Stimulated activated naive CD4-positive, alpha-beta T cell treated with Interleukin-2 at 50 U/mL for 16 hours (primary cell): ENCODE results near the gene FAM81A.
"Not testable (repeated sequence)": the region's sequence is repeated elsewhere in the genome, so short reads cannot be mapped to it uniquely, and the experiment has no call there.

ENCODE experiments used
- DNase-seq: peaks from one replicate; lab custom pipeline; 2025; lab: John Stamatoyannopoulos, UW

The FAM81A gene

GRCh38 chr15:59437817-59438624, at the start of gene FAM81A:
TSS of gene FAM81A (plus strand) at chr15:59438186. CDS start at chr15:59458627, 20,441 bp downstream.
- no peak for DNase-seq

GRCh38 chr15:59388670-59389069, 49.3 kb upstream of the FAM81A start:
- DNase-seq, result no peak

GRCh38 chr15:59392299-59392698, 45.7 kb upstream of the FAM81A start:
- DNase-seq, result no peak

GRCh38 chr15:59394166-59394661, 43.8 kb upstream of the FAM81A start:
- no peak for DNase-seq

DNA sequence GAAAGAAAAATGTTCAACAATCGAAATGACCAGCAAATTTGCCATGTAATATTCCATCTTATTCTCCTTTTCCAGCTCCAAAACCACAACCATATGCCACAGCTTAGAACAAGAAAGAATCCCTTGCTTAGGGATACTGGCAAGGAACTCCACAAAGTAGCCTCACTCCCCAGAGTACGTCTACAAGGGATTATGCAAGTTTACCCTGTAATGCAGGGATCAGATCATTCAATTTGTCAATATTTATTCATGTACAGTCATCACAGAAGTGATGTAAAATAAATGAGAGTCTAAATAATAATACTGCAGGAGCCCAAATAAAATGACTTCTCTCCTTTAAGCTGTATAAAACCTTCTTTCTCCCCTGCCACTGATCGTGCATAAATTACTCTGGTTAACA, 41.8 kb upstream of the FAM81A start:
- no peak for DNase-seq

DNA sequence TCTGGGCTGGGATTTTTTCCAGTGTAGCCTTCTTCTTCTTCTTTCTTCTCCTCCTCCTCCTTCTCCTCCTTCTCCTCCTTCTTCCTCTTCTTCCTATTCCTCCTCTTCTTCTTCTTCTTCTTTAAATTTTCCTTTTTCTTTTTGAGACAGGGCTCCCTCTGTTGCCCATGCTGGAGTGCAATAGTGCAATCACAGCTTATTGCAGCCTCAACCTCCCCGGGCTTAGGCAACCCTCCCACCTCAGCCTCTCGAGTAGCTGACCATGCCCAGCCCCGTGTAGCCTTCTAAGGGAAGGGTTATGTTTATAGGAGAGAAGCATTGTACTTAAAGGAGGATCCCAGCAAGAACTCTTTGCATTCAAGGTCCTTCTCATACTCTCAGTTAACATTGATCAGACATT, 41.3 kb upstream of the FAM81A start:
- DNase-seq, result no peak

- DNase-seq, result no peak
Observed at GRCh38 chr15:59398220-59398619, 39.8 kb upstream of the FAM81A start.

DNA sequence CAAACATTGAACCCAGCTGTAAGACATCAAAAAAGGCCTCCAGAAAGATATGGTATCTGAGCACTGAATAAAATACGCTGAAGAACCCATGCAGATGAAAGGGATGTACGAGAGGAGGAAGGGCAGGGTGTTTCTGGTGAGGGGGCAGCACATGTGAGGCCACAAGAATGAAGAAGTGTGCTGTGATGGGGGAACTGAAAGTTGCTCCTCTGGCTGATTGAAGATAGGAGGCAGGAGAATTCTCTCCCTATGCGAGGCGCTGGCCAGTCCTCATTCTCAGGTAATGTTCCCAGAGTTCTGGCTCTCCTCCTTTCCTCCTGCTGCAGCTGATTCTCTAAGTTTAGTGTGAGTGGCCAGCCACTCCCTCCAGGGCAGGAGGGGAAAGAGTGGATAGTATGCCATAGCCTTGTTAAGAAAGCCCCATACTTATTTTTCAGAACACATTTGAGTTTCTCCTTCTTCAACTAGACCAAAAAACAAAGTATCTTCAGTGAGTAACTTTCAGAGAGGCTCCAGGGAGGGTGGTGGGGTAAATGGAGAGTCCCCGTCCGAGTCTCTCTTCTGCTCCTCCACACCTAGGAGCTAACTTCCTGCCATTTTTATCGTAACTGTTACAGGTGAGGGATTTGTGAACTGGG, 38.4 kb upstream of the FAM81A start:
- no peak for DNase-seq

- DNase-seq, result no peak
Observed at GRCh38 chr15:59400103-59400813, 37.7 kb upstream of the FAM81A start.

- not testable (repeated sequence) for DNase-seq
Observed at GRCh38 chr15:59401051-59401823, 36.7 kb upstream of the FAM81A start.

DNA sequence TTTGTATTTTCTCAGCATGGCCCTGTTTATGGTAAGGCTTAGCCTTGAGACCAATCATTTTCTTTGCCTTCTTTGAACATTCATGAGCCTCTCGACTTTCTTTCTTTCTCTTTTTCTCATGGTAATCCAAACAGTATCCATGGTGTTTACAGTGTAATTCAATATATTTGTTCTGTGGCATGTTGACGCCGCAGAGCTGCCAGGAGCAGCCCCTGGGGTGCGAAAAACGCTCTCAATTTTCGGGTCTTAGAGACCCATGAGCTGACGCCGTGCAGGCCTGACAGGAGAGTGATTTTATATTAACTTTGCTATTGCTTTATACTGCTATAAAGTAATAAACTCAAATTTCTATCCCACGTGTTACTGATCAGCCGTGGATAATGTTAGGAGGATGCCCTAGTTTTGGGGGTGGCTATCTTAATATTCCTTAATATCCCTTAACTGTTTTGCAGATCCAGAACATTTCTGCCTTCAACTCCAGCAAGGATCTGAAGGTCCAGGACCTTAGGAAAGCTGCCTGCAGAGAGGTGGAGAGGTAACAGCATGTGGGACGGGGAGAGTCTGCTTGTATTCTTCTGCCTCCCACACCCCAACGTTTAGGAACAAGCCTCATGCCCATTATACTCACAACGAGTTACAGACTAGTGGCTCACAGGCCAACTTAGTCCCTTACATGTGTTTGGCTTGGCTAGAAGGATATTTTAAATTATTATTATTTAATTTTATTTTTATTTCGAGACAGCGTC, 36.0 kb upstream of the FAM81A start:
- no peak for DNase-seq

DNA sequence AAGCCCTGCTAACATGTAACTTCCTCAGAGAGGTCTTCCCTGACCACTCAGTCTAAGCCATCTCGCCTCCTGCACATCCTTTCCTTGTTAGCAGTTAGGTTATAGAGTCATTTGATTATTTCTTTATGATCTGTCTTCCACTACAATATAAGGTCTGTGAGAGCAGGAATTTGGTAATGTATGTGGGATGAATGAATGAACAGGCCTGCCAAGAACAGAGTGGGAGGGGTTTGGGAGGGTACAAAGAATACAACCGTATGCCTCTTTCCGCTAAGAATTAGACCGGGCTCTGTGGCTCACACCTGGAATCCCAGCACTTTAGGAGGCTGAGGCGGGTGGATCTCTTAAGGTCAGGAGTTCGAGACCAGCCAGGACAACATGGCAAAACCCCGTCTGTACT, 32.9 kb upstream of the FAM81A start:
- DNase-seq, result no peak

GRCh38 chr15:59406446-59406845, 31.5 kb upstream of the FAM81A start:
- DNase-seq, result no peak

- no peak for DNase-seq
Observed at GRCh38 chr15:59407946-59408345, 30.0 kb upstream of the FAM81A start.

GRCh38 chr15:59410391-59410896, 27.5 kb upstream of the FAM81A start:
- no peak for DNase-seq

DNA sequence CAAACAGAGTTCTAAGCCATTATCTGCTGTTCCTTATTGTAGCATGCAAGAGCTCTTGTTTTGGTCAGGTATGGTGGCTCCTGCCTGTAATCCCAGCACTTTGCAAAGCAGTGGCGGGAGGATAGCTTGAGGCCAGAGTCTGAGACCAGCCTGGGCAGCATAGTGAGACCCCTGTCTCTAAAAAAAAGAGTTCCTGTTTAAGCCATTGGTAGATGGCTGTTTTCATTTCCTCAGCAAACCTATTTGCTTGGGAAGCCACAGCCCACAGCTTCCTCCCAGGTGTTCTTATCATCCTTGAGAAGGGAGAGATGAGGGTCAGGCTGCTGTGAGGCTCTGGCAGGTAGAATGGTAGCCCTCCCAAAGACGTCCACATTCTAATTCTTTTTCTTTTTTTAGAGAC, 24.4 kb upstream of the FAM81A start:
- no peak for DNase-seq

DNA sequence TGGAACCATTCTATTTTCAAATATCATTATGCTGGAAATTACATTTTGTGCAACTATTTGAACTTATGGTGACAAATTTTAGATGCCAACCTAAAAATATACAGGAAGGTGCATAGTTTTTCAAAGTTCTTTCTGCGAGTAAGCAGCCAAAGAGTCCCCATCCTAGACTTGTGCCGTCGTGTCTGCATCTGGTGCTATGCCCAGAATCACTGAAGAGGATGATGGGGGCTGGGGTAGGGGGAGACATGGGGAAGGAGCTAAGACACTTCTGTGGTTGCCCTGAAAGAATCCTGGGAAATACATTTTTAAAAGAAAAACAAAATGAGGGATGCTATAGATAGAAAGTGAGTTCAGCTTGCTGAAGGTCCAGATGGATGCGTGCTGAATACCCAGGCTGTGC, 21.2 kb upstream of the FAM81A start:
- no peak for DNase-seq

DNA sequence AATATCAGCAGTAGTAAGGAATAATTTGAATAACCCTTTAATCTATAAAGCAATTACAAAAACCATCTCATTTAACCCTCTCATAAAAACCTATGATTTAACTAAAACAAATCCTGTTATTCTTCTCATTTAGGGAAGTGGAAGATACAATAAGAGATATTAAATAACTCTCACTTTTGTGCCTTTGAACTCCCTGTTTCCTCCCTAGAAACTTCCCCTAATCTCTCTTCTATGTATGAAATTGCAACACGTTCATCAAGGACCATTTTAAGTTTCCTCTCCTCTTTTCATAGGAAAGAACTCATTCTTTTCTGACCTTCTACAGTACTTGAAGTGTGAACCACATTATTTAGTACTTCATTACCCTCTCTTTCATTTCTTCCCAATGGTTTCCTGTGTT, 18.8 kb upstream of the FAM81A start:
- no peak for DNase-seq

GRCh38 chr15:59420108-59420507, 17.9 kb upstream of the FAM81A start:
- DNase-seq, result no peak

DNA sequence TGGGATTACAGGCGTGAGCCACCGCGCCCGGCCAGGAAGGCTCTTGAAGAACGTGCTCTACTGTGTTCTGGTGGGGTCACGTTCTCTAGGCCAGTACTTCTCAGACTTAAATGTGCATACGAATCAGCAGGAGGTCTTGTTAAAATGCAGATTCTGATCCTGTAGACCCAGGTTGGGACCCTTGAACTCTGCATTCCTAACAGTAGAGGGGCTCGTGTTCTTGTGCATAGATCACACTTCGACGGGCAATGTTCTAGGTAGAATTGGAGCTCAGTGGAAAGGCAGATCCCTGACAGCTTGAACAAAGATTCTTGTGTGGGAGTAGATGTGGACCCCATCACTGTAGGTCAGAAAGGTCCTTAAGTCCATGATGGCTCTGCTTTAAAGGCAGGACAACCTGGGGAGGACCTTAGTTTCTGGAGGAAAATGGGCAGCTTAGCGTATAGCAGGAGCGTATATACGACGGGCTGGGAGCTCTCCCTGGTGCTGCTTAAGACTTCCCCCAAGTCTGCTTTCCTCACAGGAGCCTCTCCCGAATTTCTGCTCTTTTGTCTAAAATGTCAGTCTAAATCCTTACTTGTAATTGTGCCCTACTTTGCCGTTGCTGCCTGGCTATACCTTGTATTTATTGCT, 16.9 kb upstream of the FAM81A start:
- DNase-seq, result no peak

- DNase-seq, result no peak
Observed at GRCh38 chr15:59424616-59425015, 13.4 kb upstream of the FAM81A start.
